Measurements from ENCODE around the gene PYM1. TPM values are rescaled to one million over a fixed set of nuclear protein-coding genes. Genes with fewer than 3 reads are reported as not detected.

PYM1 gene
- total and polyA plus RNA-seq, 2 of the 13 experiments (the other 11 are each of a cell fraction or from before 2014, with no cell fraction given), result 44.0 to 51.8 TPM

- TF ChIP-seq JARID2 (CRISPR knock-in tag; IDR thresholded peaks at IDR 0.05; ENCODE audit: insufficient replicate concordance) (no peak), BCL3 (CRISPR knock-in tag; IDR thresholded peaks at IDR 0.05) (no peak), TBP (CRISPR knock-in tag; IDR thresholded peaks at IDR 0.05) (no peak), ZNF282 (IDR thresholded peaks at IDR 0.05; ENCODE audit: partially characterized antibody) (no peak), RERE (CRISPR knock-in tag; IDR thresholded peaks at IDR 0.05; ENCODE audit: low read depth) (no peak), ZNF224 (CRISPR knock-in tag; IDR thresholded peaks at IDR 0.05) (no peak), MIXL1 (CRISPR knock-in tag; IDR thresholded peaks at IDR 0.05) (no peak), ZNF691 (CRISPR knock-in tag; IDR thresholded peaks at IDR 0.05; ENCODE audit: borderline replicate concordance, low read depth) (no peak), IKZF1 (IDR thresholded peaks at IDR 0.05) (no peak), IRF9 (CRISPR knock-in tag; IDR thresholded peaks at IDR 0.05; ENCODE audit: borderline replicate concordance) (no peak), ZBTB3 (CRISPR knock-in tag; IDR thresholded peaks at IDR 0.05; ENCODE audit: borderline replicate concordance, low read depth) (no peak), RARG (CRISPR knock-in tag; IDR thresholded peaks at IDR 0.05; ENCODE audit: low read depth) (no peak), RFX3 (CRISPR knock-in tag; IDR thresholded peaks at IDR 0.05) (no peak), NR0B2 (CRISPR knock-in tag; IDR thresholded peaks at IDR 0.05) (no peak)
These were observed 41.7 kb upstream of the PYM1 start (continued) for GRCh38 chr12:55969356-55969755.

Measured in HepG2 (cell line).